Thyroid gland (tissue), 4 donors: ENCODE data around the gene MED17. TPM values are rescaled to one million over a fixed set of nuclear protein-coding genes. Genes with fewer than 3 reads are reported as not detected.

Experiments
- DNase-seq, 2 donors: peaks; one replicate each; pipeline ENCODE4 v3.0.0-alpha.2; 2019
- H3K27ac ChIP-seq, 3 donors: fragments of 200-600 bp; sonication (generic); 1 replicate in 2 of 3; 2 replicates in 1 of 3; pipeline ENCODE4 v1.5.1; 2016 to 2019; ENCODE audit warnings: mild to moderate bottlenecking in 1 of 3, moderate library complexity in 1 of 3
- H3K27me3 ChIP-seq: fragments of 200-600 bp; sonication (generic); one replicate; pipeline ENCODE4 v1.5.1; 2019
- H3K36me3 ChIP-seq, 2 donors: fragments of 200-600 bp; sonication (generic); one replicate each; pipeline ENCODE4 v1.5.1; 2016 to 2019
- H3K4me1 ChIP-seq, 2 donors: fragments of 200-600 bp; sonication (generic); one replicate each; pipeline ENCODE4 v1.5.1; 2017 to 2019
- H3K4me3 ChIP-seq, 3 donors: fragments of 200-600 bp; sonication (generic); replicated peaks in 1 of 3; 1 replicate in 2 of 3; 2 replicates in 1 of 3; pipeline ENCODE4 v1.5.1; 2016; ENCODE audit warnings: mild to moderate bottlenecking in 1 of 3
- H3K9me3 ChIP-seq: fragments of 200-600 bp; sonication (generic); one replicate; pipeline ENCODE4 v1.5.1; 2017
- POLR2A ChIP-seq, 2 donors: fragments of 450-650 bp; IDR thresholded peaks; one replicate each; pipeline ENCODE4 v1.6.1; 2017; ENCODE audit warnings: antibody characterized with exemption in 2 of 2, mild to moderate bottlenecking in 2 of 2, moderate library complexity in 1 of 2
- WGBS, 2 donors: methylation state at CpG; one replicate each; pipeline ENCODE4 v1.1.5; 2017; 5-methylcytosine and 5-hydroxymethylcytosine counted together
- intact Hi-C: fragments of 100-400 bp; cut with DNase I; formaldehyde crosslinking; loops from one replicate; pipeline ENCODE4 v1.15.1; 2023
- total RNA-seq, 4 donors: library from RNA; depleted of rRNA; stranded (reverse); fragments of >200 nt; gene quantifications; one replicate each; pipeline ENCODE4 v1.2.3, GENCODE V29; 2016
- TF ChIP-seq, protein P1 (sequence below), 6 experiments: fragments of 200-600 bp in 3 of 6; fragments of 450-650 bp in 3 of 6; sonication (generic) in 3 of 6; IDR thresholded peaks; one replicate each; pipeline ENCODE4 v1.5.1; 2016 to 2019; ENCODE audit warnings: antibody characterized with exemption in 6 of 6, mild to moderate bottlenecking in 2 of 6, inconsistent platforms in 1 of 6, moderate library complexity in 1 of 6

MED17 gene
- total RNA-seq, 4 donors from 2014 or later: 34.6 to 56.3 (median 35.4) TPM

DNA sequence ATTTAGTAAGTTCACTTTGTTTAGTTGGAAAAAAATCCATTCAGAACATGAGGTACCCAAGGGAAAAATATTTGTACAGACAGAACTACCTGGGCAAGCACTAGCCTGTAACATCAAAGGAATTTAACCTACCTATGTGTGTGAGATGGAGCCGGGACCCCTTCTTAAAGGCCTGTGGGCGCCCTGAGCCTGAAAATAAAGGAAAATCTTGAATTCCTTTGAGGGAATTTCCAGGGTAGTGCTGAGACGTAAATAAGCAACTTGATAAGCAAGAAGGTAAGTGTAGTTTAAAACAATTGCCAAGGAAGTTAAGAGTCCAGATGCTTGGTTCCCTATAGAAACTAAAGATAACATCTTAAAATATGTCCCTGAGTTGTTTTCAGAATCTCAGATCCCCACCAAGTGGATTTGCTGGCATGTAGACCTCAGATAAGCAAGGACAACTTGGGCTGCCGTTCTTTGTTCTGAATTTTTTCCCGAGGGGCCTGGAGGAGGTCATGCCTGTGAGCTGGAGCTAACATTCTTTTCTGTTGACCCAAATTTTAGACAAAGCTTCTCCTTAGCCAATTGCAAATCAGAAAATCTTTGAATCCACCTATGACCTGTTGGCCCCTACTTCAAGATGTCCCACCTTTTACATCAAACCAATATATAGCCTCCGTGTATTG lies 31.0 kb downstream of the MED17 start:
- Histone ChIP-seq H3K27me3 (no peaks in the 10 kb centered on the region), H3K27ac (no peak overlapping the region), H3K36me3 (peaks cover 13 to 48% of the 10 kb centered on the region in 2 donors), H3K9me3 (no peaks in the 10 kb centered on the region), H3K4me1 (no peaks in the 10 kb centered on the region), H3K4me3 (no peak overlapping the region)
- DNase-seq: no peak
- intact Hi-C loops: no loop called here
- TF ChIP-seq, protein P1, sequence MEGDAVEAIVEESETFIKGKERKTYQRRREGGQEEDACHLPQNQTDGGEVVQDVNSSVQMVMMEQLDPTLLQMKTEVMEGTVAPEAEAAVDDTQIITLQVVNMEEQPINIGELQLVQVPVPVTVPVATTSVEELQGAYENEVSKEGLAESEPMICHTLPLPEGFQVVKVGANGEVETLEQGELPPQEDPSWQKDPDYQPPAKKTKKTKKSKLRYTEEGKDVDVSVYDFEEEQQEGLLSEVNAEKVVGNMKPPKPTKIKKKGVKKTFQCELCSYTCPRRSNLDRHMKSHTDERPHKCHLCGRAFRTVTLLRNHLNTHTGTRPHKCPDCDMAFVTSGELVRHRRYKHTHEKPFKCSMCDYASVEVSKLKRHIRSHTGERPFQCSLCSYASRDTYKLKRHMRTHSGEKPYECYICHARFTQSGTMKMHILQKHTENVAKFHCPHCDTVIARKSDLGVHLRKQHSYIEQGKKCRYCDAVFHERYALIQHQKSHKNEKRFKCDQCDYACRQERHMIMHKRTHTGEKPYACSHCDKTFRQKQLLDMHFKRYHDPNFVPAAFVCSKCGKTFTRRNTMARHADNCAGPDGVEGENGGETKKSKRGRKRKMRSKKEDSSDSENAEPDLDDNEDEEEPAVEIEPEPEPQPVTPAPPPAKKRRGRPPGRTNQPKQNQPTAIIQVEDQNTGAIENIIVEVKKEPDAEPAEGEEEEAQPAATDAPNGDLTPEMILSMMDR (IDR thresholded peaks at IDR 0.05): no peak
- no peak for TF ChIP-seq POLR2A (IDR thresholded peaks at IDR 0.05)
- WGBS, 2 donors: 79 to 84% methylated on average over 6 of the region's 6 CpGs

DNA sequence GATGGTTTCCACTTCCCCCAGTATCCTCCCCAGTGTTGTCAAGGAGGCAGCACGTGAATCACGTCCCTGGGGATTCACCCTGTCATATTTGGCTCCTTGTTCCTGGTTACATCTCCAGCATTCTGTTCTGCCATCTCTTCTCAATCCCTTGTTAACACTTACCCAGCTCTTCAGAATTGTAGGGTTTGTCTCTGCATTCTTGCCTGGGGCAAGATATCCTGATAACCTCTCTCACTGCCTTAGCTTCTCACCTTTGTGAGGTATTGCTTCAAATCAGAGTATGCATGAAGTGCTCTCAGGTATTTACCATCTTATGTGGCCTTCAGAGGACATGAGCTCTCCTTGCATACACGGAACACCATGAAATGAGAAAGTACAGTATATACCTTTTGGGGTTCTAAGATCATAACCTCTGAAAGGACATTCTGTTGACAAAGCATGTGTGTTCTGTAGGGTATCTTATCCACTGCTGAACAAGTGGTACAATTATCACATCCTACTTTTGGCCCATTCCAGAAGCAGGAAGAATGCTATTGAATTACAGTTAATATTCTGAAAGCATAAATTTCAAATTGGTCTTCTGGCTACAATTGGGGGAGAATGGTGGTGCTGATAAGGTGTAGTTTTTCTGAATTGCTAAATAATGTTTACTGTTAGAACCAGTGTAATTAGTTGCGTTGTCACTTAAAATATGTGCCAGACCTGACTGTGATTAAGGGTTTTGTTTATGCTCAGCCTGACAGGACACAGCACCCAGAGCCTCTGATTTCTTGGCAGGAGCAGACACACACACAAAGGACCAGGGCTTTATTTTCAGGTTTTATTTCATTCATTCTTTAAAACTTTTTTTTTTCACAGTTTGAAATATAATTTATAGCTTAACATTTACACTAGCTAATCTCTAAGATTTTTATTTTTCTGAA lies 33.6 kb downstream of the MED17 start:
- WGBS, 2 donors: 65 to 76% methylated on average over 4 of the region's 4 CpGs
- intact Hi-C loops: no loop called here
- TF ChIP-seq, protein P1 (IDR thresholded peaks at IDR 0.05): no peak
- TF ChIP-seq POLR2A (IDR thresholded peaks at IDR 0.05): no peak
- H3K27me3 ChIP-seq: no peaks in the 10 kb centered on the region
- H3K9me3 ChIP-seq: no peaks in the 10 kb centered on the region
- H3K4me3 ChIP-seq: no peak overlapping the region
- H3K4me1 ChIP-seq: no peaks in the 10 kb centered on the region
- H3K36me3 ChIP-seq: peaks cover 8 to 22% of the 10 kb centered on the region in 2 donors
- H3K27ac ChIP-seq: no peak overlapping the region
- DNase-seq: no peak

DNA sequence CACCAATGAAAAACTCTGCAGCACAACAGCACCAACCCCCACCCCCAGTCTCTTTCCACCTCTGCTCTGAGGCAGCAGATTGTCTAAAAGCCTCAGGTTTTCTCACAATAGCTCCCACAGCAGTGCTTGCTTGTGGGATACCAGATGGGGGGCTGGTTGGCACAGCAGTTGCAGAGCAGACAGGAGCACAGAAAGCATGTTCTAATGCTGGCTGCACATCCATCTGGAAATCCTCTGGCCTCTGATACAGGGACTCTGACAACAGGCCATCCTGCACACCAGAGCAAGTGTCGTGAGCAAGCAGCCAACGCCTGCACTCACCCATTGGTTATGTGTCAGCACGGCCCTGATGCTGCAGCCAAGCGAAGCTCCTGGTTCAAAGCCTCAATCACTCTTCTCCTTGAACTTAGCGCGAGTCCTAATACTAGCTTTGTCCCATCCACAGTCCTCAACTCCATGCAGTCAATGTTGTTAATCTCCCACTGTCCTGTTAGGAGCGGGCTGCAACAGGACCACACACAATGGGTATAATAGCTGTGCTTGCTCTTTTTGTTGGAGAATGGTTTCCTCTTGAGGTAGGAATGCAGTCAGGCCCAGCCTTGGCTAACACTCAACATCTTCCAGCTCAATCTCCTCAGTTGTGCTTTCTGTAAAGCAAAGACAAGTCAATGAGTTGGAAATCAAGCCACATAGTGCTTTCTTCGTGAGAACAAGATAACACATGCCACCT lies 36.0 kb downstream of the MED17 start:
- H3K27me3 ChIP-seq: no peaks in the 10 kb centered on the region
- no peak for DNase-seq
- peaks cover 0 to 4% of the 10 kb centered on the region in 2 donors for H3K36me3 ChIP-seq
- no peak overlapping the region for H3K4me3 ChIP-seq
- intact Hi-C loops: no loop called here
- 80% methylated on average over 8 of the region's 8 CpGs for WGBS, 2 donors
- no peaks in the 10 kb centered on the region for H3K4me1 ChIP-seq
- no peaks in the 10 kb centered on the region for H3K9me3 ChIP-seq
- no peak overlapping the region for H3K27ac ChIP-seq
- TF ChIP-seq, protein P1 (IDR thresholded peaks at IDR 0.05): no peak
- TF ChIP-seq POLR2A (IDR thresholded peaks at IDR 0.05): no peak

DNA sequence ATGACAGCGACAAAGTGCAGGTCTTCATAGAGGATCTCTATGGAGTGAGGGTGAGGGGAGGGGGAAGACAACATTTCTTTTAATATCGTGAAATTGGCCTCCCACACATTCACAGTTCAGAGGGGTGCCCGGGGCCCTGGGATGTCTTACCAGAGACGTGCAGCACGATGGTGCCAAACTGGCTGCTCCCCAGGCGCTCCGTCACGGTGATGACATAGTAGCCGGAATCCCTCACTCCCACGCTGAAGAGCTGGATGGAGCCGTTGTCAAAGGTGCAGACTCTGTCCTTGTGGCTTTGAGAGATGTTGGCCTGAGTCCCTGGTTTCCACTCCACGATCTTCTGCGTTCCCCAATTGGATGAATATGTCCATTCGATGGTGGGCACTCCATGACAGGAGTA lies 36.8 kb downstream of the MED17 start:
- intact Hi-C loops: no loop called here
- no peak for DNase-seq

More for the DNA sequence above, 36.8 kb downstream of the MED17 start:
- Histone ChIP-seq H3K4me3 (no peak overlapping the region), H3K27ac (no peak overlapping the region), H3K4me1 (no peaks in the 10 kb centered on the region), H3K27me3 (no peaks in the 10 kb centered on the region), H3K36me3 (no peaks in the 10 kb centered on the region), H3K9me3 (no peaks in the 10 kb centered on the region)
- 94 to 96% methylated on average over 12 to 14 of the region's 14 CpGs for WGBS, 2 donors
- no peak for TF ChIP-seq POLR2A (IDR thresholded peaks at IDR 0.05)
- TF ChIP-seq, protein P1 (IDR thresholded peaks at IDR 0.05): no peak
